Embryonic facial prominence (tissue), 1 donor: Measurements from ENCODE around the gene NCAM2.

Experiments
- DNase-seq: peaks from one replicate; pipeline ENCODE4 v3.0.0-alpha.2; 2016; ENCODE audit errors: extremely low spot score

NCAM2 gene

DNA sequence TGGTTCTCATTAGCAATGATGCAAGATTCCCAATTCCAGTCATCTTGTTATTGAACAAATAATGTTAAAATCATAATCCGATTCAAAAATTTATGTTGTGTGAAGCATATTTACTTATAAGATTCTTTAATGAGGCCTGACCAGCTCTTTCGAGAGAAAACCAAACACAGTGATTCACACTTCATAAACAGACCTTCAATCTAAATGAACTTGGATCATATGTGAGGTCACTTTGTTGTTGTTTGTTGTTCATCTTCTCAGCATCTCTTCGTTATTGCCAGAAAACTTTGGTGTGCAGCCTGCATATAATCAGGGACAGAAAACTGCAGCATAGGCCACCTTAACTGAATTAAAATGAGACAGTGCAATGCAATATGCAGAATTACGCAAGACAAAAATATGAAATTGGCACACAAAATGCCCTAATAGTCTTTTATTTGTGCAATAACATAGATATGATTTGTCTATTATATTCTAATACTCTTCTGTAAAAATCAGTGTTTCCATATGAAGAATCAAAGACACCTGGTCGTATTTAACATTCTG lies 30.1 kb downstream of the NCAM2 start:
- no peak for DNase-seq

DNA sequence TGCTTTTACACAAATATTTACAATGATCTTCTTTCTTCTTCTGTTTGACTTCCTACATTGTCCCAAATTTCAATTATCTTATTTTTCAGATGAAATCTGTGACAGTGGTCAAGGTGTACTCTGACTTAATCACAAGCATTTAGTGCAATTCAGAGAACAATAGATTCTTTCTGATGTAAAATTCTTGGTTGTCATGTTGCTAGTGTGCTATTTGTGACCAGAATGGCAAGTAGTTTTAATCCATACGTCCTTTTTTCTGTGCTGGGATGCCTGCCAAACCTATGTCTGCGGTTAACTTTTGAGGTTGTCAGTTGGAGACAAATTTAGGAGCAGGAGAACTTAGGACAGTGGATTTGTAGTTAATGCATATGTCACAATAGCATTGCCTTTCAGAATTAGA lies 31.0 kb downstream of the NCAM2 start:
- DNase-seq = no peak

DNA sequence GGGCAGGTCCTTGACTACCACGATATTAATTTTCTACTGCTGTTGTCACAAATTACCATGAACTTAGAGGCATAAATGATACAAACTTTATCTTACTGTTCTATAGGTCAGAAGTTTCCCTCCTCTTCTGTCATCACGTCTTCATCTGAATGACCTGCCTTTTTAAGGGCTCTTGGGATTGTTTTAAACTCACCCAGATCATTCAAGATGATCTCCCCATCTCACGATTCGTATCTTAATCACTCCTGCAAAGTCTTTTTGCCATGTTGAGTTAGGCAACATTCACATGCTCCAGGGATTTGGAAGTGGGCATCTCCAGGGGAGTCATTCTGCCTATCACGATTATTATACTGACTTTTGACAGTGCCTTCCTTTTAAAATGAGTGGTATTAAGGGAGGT lies 32.1 kb downstream of the NCAM2 start:
- no peak for DNase-seq

DNA sequence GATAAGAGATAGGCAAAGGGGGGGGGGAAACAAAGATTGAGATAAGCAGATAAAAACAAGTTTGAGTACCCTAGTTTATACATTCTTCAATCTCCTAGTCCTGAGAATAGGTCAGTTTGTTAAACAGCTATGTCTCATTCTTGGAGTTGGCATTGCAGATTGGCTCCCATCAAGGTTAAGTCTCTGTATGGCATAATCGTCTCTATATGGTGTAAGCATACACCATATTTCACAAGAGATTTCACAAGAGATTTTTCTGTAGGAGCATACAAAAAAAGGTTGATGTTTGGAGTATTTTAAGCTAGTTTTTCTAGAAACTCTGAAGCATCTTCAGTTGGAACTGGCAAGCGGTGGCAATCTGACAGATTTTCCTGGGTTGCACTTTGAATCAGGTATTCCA lies 35.8 kb downstream of the NCAM2 start:
- DNase-seq = no peak

DNA sequence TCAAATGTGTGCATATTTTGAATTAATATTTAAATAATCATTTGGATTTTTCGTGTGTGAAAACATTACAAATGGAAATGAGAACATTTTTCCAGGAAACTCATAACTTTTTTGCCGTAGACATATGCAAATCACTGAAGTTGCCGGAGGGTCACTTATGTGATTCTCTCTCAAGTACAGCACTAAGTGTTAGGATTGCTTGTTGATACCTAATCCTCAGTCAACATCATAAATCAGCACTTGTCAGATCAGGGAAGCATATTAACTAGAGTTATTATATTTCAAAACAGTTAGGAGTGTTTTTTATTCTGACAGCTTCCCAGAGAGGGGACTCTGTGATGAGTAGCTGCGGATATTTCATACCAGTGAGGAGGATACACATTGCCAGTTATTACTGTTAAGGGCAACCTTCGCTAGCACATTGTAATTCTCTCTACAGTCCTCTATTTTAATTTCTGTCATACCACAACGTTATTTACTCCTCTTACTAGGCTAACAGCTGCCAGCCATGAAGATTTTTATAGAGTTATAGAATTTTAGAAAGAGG lies 41.5 kb downstream of the NCAM2 start:
- no peak for DNase-seq

DNA sequence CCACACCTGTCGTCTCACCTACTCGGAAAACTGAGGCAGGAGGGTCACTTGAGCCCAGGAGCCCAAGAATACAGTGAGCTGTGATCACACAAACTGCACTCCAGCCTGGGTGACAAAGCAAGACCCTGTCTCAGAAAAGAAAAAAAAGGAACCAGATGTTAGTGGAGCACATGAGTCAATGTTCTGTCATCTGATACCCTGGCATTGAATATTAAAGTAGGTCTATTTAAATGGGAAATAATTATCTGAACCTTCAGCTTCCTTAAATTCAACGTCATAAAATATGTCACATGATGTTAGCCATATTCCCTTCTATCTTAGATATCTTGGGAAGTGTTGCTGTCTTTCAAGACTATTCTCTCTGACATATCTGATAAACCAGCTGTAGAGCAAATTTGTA lies 47.3 kb downstream of the NCAM2 start:
- DNase-seq = no peak

DNA sequence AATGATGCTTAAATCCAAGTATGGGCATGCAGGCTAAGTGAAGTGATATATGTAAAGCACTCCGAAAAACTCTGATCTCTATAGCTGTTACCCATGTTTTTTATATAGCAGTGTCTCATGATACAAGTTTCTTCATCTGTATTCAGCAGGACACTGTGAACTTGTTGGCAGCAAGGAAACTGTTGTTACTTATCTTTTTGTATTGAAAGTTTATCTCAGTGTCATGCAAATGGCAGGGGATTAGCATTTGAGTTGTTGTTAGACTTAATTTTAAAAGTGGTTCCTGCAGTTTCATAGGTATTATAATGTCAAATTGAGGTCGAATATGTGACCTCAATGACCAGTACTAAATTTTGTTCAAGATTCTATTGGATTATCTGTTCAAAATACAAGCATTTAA lies 47.9 kb downstream of the NCAM2 start:
- DNase-seq = no peak

DNA sequence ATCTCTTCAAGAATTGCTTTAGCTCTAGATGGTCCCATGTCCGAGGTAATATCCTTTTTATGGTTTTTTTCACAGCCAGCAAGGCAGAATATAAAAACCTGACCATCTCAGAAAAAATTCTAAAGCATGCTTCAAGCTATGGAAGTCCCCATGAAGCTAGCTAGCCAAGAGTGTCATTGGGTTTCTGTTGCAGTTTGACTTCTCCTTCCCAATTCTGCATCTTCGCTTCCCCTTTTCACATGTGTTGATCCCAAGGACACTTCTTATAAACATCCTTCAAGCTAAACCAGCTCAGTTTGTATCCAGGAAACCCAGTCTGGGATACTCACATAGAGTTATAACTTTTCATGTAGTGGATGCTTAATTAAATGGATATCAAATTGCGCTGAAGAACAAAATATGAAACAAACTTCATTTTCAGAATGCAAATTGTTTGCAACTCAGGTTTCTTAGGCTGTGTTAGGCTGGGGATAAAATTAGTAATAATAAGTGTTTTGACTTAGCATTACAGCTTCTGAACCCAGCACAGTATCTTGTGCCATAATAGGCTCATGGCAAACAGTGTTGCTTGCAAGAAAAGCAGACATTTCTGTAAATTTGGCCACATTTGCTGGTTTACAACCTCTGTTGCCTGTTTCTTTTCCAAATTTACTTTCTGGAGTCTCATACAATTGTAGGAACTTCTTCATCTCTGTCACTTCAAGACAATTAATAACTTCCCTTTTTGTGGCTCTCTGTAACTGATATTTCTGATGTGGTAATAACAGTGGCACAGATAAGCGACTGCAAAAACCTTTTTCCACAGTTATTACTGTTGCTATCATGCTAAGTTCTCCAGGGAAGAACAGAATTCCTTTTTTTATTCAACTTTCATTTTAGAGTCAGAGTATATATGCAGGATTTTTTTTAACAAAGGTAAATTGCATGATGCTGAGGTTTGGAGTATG lies 53.2 kb downstream of the NCAM2 start:
- DNase-seq = no peak

DNA sequence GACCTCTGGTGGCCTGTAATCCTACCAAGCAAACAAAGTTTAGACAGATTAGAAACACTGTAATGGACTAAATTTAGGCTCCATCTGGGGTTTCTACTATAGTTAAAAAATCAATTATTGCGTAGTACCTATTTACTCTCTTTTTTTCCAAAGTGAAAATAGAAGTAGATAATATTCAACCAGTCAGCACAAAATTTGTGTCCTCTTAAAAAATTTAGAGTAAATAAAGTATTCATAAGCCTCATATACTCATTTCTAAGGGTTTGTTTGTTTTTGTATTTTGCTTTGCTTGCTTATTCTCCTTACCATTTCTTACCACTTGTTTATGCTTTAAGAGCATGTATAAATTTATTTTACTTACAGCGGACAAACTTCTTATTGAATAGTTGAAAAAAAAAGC lies 54.5 kb downstream of the NCAM2 start:
- no peak for DNase-seq

DNA sequence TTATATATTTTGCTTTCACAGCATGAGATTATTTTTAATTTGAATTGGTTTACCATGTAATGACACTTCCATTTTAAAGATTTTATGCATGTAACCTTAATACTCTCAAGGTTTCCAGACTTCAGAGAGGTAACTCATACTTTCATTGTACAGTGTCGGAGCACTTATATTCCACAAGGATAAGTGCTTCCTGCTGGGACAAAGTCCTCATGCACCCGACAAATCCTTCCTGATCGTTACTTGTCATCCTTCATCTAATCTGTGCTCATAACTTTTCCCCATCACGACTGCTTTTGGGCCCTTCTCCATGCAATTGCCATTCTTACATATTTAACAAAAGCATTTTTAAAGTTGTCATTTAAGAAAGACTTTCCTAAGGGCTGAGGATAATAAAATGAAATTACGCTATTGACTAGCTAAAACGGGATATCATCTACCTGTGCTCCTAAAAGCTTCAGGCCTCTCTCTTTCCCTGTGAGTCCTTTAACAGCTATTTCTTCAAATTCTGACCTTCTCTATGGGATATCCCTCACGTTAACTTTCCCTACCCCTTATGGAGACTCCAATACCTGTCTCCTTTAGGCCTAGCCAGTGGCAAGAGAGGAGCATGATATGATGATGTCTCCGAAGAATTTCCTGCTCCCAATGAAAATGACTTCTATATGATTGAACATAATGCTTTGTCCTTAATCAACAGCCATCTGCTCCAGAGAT lies 59.3 kb downstream of the NCAM2 start:
- no peak for DNase-seq

DNA sequence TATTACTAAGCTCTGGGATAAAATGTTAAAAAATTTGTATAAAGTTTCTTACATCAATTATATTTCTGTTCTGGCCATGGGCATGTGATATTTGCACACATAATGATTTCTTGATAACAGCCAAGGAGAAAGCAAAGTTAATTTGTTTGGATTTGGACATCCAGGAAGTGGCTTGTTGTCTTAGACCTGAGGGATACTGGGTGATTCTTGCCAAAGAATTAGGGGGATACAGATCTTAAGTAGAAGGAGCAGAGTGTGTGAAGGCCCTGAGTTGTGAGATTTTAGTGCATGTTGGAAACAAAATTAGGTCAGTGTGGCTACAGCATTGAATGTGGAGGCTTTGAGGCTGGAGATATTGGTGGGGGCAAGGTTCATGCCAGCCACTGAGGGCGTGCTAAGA lies 65.6 kb downstream of the NCAM2 start:
- DNase-seq = no peak

DNA sequence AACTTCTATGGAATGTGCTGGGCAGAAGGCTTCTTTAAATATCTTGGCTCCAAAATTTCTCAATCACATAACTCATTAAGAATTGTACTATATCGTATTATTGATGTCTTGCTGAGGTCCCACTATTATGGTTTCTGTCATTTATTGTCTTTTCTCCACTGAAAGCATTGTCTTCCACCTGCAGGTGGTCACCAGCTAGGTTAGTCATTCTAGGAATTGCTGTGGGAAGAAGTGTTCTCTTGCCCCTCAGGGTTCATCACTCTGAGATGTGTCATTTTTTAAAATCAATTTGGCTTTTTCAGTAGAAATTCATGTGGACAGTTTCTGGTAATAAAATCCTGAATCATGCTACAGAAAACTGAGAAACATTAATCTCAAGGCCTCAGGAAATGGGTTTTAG lies 66.1 kb downstream of the NCAM2 start:
- no peak for DNase-seq

DNA sequence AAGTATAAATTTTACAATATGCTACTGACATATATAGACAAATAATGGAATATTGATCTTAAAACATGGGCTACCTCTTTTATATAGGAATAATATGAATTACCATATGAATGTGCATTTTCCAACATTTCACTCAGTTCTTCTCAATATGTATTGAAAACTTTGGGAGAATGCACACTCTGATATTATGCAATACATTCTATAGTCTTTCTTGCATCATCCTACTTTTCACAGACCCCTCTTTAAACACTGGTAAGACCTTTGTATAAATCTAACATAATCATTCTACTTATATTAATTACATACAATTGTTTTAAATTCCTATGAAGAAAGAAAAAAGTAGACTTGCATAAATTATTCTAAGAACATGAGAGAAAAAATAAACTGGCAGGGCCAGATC lies 69.2 kb downstream of the NCAM2 start:
- no peak for DNase-seq

DNA sequence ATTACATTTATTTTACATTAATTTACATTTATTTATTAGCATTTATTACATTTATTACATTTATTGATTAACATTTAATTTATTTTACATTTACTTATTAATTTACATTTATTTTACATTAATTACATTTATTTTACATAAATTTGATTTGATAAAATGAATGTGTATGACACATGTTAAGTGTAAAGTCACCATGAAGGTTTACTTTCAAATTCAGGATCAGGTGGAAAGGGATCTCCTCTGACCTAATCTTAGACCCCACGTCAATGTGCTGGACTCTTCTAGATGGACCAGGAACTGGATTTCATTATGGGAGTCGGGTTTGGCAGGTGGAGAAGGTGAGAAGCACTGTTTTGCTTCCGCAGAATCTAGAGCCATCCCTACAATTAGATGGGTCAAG lies 76.1 kb downstream of the NCAM2 start:
- DNase-seq = no peak

DNA sequence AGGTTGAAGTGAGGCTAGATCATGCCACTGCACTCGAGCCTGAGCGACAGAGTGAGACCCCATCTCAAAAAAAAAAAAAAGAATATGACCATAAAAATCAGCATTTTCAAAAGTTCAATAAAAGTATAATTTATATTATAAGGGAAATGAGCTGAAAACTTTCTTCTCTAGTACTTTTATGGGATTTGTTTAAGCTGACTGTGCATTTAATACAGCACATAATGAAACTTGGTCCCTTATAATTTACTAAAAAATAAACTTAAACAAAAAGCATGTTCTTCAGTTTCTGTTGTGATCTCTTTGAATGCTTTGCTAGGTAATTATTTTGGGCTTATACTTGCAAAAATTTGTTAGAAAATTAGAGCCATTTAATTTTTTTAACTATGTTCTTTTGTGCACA lies 77.8 kb downstream of the NCAM2 start:
- no peak for DNase-seq

DNA sequence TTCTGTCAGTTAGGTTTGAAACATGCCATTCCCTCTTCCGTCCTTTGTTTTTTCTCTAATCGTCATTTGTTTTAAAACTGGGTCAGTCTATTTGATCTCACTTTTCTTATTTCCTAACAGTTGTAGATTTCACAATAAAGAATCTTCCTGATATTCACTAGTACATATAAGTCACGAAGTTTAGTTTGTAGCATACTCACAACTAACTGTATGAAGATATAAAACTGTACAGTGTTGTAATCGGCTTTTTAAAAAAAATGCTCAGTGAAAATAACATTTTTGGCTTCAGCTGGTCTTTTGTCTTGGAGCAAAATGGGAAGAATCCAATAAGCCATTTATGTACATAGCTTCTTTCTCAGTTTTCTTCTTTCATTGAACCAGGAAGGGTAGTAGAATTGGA lies 78.3 kb downstream of the NCAM2 start:
- DNase-seq = no peak

DNA sequence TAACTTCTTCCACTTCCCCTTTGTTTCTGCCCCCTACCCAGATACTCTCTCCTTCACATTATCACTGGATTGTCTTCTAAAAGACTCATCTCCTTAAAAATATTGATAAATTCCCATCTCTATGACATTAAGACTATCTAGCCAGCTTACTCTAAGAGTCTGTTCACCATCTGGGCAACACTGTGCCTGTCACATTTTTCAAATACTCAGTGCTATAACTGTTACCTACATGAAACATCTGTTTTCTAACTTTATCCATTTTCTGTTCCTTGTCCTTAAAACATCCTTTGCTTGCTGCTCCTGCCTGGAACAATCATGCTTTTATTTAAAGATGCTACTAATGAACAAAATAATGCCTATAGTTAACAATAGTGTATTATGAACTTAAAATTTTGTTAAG lies 81.4 kb downstream of the NCAM2 start:
- DNase-seq = no peak

DNA sequence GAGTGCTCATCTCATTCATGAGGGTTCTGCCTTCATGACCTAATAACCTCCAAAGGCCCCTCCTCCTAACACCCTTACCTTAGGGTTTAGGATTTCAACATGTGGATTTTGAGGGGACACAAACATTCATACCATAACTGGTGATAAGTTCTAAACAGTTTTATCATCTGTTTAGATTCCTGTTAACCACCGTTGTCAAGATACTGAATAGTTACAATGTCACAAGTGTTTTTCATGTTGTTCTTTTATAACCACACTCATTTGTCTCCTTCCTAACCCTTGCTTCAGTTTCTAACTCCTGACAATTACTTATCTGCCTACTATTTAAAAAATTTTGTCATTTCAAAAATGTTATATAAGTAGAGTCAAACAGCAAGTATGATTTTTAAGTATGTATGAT lies 86.0 kb downstream of the NCAM2 start:
- DNase-seq = no peak

DNA sequence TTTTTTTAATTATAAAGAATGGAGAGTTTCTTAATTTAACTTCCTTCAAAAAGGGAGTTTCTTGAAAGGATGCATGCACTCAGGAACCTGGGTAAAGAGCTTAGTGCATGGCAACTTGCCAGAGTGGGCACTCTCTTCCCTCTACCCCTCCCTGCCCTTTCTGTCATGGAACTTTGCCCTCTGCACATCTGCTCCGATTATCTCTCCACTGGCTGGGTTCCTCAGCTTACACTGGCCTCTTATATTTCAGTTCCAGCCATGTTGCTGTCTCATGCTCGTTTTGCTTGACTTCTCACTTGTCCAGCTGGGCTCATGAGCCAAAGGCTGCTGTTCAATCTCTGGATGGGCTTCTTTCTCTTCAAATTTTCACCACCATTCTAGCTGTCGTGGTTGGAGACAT lies 87.0 kb downstream of the NCAM2 start:
- no peak for DNase-seq

DNA sequence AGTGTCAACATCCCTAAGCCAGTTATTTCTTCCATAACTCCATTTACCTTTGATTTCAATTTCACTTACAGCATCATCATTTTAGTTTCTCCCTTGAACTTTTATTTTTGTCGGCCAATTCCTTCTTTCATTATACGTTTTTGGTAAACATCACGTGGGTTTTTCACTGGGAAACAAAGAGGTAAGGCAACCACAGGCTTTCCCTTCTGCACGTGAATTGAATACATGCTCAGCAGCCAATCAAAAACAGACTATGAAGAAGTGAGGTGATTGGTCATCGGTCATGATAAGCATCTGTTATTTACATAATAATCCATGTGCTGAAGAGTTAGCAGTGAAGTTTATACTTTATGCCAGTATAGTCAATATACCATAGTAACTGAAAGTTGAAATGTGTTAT lies 98.7 kb downstream of the NCAM2 start:
- no peak for DNase-seq

DNA sequence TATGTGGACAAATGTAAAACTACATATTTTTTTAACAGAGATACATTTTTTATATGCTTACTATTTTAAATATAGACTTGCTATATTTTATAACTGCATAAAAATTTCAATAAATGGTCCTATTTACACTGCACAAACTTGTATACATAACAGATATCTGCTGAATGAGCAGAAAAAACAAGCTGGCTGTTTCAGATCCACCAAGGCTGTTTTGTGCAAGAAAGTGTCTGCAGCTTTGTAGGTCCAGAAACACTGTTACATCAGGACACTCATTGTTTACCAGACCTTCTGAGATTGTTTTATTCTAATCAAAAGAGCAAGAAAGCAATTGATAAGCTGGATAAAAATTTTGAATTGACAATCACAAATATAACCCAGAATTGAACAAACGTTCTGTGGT lies 99.3 kb downstream of the NCAM2 start:
- DNase-seq = no peak

DNA sequence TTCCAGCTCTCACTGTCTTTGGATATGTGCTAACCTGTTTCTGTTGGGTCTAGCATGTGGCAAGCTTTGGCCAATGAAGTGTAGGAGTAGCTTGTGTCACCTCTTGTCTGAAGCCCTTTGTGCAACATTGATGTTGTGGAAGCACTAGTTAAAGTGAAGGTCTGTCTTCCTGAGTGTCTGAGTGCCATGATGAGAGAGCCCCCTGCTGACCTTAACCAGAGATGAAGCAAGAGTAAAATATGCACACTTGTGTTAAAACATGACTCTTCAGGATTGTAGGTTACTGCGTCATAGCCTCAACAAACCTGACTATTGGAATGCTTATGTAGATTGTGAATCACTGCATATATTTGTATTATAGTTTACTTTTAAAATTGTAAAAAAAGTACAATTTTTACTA lies 103.7 kb downstream of the NCAM2 start:
- no peak for DNase-seq

DNA sequence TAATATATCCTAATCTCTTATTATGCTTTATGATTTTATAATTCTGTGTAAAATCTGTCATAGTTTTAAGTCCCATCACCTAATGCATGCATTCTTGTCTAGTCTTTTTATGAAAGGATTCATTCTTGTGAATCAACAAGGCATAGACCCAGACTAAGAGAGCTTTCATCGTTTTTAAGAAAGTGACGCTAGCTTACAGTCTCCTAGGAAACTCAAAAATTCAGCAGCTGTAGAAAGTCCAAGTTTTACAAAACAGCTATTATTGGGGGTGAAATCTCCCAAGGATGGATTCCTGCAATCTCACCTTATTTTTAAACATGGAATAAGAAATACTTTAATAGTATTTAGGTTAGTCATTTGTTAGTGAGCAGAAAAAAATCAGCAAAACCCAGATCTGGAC lies 104.7 kb downstream of the NCAM2 start:
- DNase-seq = no peak
